Activated CD8-positive, alpha-beta memory T cell treated with anti-CD3 and anti-CD28 coated beads for 36 hours (primary cell): ENCODE data around the gene POGLUT2. TPM values are rescaled to one million over a fixed set of nuclear protein-coding genes. Genes with fewer than 3 reads are reported as not detected.
"Not testable (repeated sequence)": the region's sequence is repeated elsewhere in the genome, so short reads cannot be mapped to it uniquely, and the experiment has no call there.

ENCODE experiments used
- CTCF ChIA-PET: fragments of 350-600 bp; sonication (Branson Sonifier 250); formaldehyde crosslinking; loops from one replicate; lab custom pipeline; 2021; ENCODE audit warnings: antibody characterized with exemption; lab: Charles Lee
- POLR2A ChIA-PET: fragments of 350-600 bp; sonication (Branson Sonifier 250); formaldehyde crosslinking; loops from one replicate; lab custom pipeline; 2021; ENCODE audit warnings: antibody characterized with exemption; lab: Charles Lee
- total RNA-seq, 2 experiments: library from RNA; stranded (reverse); gene quantifications; one replicate each; pipeline ENCODE4 v1.2.3, GENCODE V29; 2021

POGLUT2 gene
- total RNA-seq, 2 experiments from 2014 or later, result 13.8 to 14.0 TPM

DNA sequence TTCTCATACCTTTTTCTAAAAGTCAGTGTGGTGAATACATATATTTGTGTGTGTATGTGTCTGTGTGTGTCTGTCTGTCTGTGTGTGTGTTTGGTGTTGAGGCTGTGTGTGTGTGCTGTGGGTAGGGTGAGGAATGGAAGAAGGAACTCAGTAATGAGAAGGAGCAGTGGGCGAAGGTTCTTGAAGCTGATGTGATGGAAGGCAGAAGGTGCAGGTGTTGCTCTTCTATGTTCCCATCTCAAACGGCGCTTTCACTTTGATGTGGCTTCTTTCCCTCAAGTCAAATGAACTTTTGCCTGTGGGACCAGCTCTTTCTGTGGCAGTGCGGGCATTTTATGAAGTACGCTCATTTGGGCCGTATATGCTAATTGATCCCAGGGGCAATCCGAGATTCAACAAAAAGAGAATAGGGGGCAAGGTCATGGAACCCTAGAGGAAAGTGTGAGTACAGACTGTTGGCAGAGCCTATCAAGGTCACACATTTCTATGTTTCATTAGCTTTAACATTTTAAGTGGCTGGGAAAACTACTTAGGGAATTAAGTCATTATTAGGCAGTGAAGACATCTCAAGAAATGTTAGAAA, 15.3 kb upstream of the POGLUT2 start:
- CTCF ChIA-PET, result interaction anchor here (1.0 to 2.4 kb wide), 2 partner anchors 14 to 78 kb away, joined by 3 to 6 read pairs; no protein-coding TSS in a partner anchor
- POLR2A ChIA-PET, result no interaction called here

DNA sequence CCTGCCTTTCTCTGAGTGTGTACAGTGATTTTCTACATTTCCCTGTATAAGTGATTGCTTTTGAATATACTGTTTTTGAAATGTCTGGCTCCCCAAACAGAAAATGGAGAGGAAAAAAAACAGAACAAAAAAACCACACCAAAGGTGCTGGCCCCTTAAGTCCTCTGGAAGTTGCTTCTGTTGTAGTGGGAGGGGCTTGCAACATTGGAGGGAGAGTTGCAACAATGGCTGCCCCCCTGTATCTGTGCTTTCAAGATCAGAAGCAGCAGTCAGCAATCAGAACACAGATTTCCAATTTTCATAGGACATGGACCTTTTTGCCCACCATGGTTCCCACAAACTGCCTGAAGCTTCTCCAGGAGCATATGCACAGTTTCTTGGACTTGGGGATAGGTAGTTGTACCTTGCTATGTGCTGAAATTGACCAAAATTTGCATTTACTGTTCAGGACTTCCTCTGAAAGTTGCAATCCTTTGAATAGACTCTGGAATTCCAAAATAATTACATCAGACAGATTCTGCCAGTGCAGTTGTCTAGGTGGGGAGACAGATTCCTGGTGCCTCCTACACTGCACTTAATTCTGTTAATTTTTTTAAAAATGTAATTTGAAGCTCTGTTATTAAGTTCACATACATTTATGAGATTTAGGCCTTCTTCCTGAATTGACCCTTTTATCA, 14.0 kb upstream of the POGLUT2 start:
- CTCF ChIA-PET, result interaction anchor here (2.4 kb wide), 1 partner anchor 12 kb away, joined by 6 read pairs; no protein-coding TSS in a partner anchor
- POLR2A ChIA-PET, result no interaction called here

DNA sequence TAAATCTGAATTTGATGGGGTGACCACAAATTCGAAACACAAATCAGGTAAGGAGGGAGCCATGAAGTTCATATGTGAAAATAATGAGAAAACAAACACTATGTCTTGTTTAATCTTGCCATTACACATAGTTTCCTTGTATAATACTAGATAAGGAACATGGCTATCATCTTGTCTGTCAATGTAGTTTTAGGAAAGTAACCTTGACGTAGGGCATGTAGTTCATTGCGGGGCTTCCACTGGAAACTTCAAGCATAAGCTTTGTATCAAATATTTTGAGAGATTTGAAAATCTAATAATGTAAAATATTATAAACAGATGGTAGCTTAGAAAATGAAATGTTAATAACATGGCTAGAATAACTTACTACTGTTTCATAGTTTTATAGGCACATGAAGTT, 8.9 kb upstream of the POGLUT2 start:
- CTCF ChIA-PET, result no interaction called here

DNA sequence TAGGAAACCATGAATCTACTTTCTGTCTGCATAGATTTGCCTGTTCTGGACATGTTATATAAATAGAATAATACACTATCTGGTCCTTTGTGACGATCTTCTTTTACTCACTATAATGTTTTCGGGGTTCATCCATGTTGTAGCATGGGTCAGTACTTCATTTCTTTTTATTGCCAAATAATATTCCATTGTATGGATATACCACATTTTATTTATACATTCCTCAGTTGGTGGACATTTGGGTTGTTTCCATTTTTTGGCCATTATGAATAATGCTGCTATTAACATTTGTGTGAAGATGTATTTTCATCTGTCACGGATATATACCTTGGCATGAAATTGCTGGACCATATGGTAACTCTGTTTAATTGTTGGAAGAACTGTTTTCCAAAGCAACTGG, 6.9 kb upstream of the POGLUT2 start:
- POLR2A ChIA-PET, result no interaction called here
- CTCF ChIA-PET, result no interaction called here

More for the DNA sequence above, 8.9 kb upstream of the POGLUT2 start:
- POLR2A ChIA-PET, result no interaction called here

DNA sequence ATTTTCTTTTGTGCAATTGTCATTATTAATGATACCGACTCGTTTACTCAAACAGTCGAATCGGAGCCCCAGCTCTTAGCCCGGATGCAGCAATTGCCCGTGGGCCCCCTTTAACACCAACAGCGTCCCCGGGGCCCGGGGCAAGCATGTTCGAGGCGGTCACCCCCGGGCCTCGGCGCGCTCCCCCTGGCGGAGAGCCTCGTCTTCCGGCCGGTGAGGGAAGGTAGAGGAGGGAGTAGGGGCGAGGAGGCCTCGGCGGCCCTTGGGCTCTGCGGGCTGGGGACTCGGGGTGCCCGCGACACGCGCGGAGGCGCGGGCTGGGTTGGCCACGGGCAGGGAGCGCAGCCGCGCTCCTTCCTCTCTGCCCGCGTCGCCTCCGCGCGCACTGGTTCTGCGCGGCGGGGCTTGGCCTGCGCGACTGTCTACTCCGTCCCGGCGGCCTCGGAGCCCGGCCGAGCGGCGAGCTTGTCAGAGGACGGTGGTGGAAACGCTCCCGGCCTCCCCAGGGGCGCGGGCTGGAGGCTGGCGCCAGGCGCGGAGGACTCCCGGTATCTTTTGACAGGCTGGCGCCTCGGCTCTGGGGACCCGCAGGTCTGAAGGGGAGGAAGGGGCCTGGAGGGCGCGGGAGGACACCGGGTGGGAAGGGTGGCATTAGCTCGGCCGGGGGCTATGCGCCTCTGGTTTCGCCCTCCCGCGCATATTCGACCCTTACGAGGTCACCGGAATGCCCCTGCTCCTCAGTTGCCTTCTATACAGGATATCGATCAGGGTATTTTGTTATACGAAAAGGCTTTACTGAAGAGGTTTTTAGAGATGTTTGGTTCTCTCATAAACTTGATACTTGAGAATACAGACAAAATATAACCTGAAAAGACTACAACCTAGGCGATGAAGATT, 1.6 kb upstream of the POGLUT2 start:
- POLR2A ChIA-PET, result interaction anchor here (0.6 to 2.2 kb wide), 5 partner anchors 20 to 203 kb away, joined by 3 to 22 read pairs (median 13); partner anchors contain the start of genes ERCC5, TEX30 and TPP2
- CTCF ChIA-PET, result interaction anchor here (0.7 to 2.0 kb wide), 11 partner anchors 14 to 230 kb away, joined by 3 to 11 read pairs (median 6); partner anchors contain the start of genes ERCC5 and TEX30

DNA sequence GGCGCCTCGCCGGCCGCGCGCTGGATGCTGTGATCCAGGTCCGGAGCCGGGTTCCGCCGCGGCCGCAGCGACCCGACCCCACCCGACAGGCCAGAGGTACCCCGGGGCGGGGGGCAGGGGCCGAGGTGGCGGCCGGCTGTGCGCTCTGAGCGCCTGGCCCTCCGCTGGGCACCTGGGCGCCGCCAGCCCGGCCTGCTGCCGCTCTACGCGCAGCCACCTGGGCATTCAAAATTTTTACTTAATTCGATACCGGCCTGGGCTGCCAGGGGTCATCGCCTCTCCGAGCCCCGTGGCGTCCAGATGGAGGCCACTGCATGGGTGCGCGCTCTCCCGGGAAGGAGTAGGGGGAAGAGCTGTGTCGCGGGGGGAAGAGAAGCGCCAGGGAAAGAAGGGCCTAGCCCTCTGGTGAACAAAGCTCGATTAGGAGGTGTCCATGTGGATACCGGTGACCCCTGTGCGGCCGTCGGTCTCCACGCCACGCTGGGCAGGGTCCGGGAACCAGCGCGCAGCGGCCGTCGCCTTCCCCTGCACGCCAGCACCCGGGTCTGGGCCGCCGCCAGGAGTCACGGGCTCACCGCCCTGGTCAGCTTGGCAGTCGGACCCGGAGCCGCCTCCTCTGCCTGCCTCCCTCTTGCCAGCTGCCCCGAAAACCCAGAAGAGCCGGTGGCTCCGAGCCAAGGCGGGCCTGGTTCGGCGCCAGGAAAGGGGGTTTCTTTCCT, 809 bp upstream of the POGLUT2 start:
- ChIA-PET CTCF (interaction anchor here (1.3 to 2.0 kb wide), 8 partner anchors 15 to 218 kb away, joined by 4 to 11 read pairs (median 9); partner anchors contain the start of genes ERCC5 and TEX30), POLR2A (interaction anchor here (0.6 to 2.2 kb wide), 6 partner anchors 20 to 202 kb away, joined by 3 to 22 read pairs (median 12); partner anchors contain the start of genes ERCC5, TEX30 and TPP2)

DNA sequence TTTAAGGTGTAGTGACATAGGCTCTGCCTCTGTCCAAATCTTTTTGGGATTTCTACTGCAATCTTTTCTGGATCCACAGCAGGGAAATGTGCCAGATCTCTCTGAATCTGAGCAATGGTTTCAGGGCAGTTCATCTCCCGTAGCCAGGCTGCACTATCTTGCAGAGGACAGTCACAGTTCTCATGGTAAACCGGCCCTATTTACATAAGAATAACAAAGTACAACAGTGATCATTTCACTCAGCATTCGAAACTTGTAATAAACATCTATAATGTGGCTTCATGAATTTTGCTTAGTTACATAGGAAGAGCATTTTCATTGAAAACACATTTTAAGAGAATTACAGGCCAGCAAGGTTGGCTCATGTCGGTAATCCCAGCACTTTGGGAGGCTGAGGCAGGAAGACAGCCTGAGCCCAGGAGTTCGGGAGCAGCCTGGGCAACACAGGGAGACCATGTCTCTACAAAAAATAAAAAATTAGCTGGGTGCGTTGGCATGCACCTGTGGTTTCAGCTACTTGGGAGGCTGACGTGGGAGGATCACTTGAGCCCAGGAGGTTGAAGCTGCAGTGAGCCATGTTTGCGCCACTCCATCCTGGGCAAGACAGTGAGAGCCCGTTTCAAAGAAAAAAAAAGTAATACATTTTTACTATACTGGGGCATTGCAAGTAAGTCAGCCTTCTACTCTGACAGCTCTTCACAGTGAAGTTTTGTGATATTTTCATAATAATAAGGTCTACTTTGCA, 5.0 kb downstream of the POGLUT2 start:
- CTCF ChIA-PET, result interaction anchor here (0.9 kb wide), 1 partner anchor 25 kb away, joined by 3 read pairs; no protein-coding TSS in a partner anchor

DNA sequence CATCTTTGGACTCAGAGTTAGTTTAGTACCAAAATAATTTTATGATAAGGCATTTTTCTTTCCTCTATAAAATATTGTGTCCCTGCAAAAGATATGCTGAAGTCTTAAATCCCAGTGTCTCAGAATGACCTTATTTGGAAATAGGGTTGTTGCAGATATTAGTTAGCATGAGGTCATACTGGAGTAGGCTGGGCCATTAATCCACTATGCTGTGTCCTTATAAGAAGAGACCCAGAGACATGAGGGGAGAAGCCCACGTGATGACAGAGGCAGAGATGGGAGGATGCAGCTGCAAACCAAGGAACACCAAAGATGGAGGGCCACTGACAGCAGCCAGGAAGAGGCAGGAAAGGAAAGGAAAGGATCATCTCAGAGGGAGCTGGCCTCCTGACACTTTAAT, 6.4 kb downstream of the POGLUT2 start:
- POLR2A ChIA-PET, result no interaction called here

More for the DNA sequence above, 5.0 kb downstream of the POGLUT2 start:
- POLR2A ChIA-PET, result no interaction called here

DNA sequence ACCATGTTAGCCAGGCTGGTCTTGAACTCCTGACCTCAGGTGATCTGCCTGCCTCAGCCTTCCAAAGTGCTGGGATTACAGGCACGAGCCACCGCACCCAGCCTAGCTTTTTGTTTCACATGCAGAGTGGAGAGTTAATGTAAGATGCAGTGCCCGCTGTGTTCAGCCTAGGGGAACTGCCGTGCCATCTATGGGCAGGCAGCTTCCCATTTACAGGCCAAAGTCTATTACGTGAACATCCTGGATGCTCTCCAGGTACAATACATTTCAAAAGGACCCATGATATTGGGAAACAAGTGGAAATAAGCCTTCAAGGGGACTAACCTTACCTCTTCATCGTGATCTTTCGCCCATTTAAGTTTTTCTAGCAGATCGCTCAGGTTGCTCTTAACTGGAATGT, 10.1 kb downstream of the POGLUT2 start:
- CTCF ChIA-PET, result no interaction called here

More for the DNA sequence above, 6.4 kb downstream of the POGLUT2 start:
- CTCF ChIA-PET, result no interaction called here

DNA sequence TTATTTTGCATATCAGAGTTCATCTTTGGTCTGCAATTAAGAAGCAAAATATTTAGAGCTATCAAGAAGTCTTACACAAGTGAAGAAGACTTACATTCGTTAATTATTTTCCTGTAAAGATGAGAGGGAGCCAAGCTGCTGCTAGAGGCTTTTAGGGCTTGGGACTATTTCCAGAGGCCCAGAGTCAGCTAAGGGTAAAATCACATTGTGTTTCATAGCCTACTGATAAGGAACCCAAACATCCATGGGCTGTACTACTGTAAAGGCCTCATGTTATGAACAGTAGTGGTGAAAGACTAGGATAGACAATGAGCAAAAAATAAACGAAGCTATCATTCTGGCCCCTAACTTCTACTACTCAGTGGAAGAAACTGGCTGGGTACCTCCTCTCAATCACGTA, 14.3 kb downstream of the POGLUT2 start:
- CTCF ChIA-PET, result interaction anchor here (2.0 to 2.4 kb wide), 2 partner anchors 11 to 16 kb away, joined by 5 to 10 read pairs; partner anchors contain the start of gene TEX30
- POLR2A ChIA-PET, result interaction anchor here (0.8 kb wide), 1 partner anchor 11 kb away, joined by 4 read pairs; the partner anchor contains the start of gene TEX30

More for the DNA sequence above, 10.1 kb downstream of the POGLUT2 start:
- POLR2A ChIA-PET, result no interaction called here

DNA sequence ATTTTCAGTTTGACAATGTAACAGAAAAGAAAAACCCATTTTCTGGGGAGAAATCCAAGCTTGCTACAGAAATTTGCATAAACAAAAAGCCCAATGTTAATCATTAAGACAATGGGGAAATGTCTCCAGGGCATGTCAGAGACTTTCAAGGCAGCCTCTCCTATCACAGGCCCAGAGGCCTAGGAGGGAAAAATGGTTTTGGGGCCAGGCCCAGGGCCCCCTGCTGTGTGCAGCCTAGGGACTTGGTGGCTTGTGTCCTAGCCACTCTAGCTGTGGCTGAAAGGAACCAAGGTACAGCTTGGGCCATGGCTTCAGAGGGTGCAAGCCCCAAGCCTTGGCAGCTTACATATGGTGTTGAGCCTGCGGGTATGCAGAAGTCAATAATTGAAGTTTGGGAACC, 17.2 kb downstream of the POGLUT2 start:
- CTCF ChIA-PET, result no interaction called here

DNA sequence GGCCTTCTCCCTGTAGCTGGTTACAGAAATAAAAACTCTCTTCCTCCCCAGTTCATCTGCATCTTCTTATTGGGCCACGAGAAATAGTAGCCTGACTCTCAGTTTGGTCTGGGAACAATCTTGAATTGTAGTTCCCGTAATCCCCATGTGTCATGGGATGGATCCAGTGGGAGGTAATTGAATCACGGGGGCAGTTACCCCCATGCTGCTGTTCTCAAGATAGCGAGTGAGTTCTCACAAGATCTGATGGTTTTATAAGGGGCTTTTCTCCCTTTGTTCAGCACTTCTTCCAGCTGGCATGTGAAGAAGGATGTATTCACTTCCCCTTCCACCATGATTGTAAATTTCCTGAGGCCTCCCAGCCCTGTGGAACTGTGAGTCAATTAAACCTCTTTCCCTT, 18.1 kb downstream of the POGLUT2 start:
- POLR2A ChIA-PET, CTCF ChIA-PET: not testable (repeated sequence)

More for the DNA sequence above, 17.2 kb downstream of the POGLUT2 start:
- POLR2A ChIA-PET, result no interaction called here

DNA sequence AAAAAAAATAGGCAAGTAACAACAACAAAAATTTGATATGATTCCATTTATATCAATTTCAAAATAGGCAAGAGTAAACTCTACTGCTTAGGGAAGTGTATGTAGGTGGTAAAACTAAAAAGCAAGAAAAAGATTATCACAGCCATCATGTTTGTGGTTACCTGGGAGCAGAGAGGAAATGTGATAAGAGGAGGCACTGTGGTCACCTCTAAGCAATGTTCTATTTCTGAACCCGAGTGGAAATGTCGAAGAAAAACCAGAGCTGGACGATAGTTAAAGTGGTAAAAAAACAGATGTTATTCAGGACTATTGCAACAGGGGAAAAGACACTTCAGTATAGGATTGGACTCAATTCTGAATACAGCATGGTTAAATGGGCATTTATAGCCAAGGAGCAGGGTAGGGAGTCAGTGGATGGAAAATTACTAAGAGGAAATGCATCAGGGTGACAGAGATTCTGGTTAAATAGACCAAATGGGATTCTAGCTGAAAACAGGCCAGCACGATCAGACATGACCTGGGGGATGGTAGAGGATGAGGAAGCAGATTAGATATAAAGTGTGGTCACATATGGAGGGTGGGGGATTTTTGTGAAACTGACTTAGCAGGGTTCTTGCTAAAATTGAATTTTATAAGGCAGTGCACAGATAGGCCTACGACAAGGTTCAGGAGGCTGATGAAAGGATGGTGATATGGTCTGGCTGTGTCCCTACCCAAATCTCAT, 19.2 kb downstream of the POGLUT2 start:
- ChIA-PET POLR2A (interaction anchor here (0.8 kb wide), 1 partner anchor 20 kb away, joined by 3 read pairs; no protein-coding TSS in a partner anchor), CTCF (no interaction called here)

DNA sequence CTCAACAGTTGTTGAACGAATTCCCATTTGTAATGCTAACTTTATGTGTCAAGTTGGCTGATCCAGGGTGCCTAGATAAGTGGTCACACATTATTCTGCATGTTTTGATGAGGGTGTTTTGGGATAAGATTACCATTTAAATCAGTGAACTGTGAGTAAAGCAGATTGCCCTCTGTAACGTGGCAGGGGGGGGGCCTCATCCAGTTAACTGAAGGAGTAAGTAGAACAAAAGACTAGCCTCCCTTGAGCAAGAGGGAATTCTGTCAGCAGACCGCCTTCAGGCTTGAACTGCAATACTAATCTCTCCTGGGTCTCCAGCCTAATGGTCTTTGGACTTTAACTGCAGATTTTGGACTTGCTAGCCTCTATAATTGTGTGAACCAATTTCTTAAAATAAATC, 21.0 kb downstream of the POGLUT2 start:
- ChIA-PET POLR2A (no interaction called here), CTCF (no interaction called here)

DNA sequence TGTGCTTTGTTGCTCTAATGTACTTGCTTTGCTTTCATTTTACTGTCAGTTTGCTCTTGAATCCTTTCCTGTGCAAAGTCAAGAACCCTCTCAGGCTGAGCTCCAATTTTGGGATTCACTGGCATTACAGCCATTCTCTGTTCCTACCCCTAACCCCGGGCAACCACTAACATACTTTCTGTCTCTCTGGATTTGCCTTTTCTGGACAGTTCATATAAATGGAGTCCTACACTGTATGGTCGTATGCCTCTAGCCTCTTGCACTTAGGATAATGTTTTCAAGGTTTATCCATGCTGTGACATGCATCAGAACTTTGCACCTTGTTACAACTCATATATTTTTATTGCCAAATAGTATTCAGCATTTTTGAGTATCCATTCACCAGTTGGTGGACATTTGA, 22.5 kb downstream of the POGLUT2 start:
- POLR2A ChIA-PET, result no interaction called here
- CTCF ChIA-PET, result no interaction called here

DNA sequence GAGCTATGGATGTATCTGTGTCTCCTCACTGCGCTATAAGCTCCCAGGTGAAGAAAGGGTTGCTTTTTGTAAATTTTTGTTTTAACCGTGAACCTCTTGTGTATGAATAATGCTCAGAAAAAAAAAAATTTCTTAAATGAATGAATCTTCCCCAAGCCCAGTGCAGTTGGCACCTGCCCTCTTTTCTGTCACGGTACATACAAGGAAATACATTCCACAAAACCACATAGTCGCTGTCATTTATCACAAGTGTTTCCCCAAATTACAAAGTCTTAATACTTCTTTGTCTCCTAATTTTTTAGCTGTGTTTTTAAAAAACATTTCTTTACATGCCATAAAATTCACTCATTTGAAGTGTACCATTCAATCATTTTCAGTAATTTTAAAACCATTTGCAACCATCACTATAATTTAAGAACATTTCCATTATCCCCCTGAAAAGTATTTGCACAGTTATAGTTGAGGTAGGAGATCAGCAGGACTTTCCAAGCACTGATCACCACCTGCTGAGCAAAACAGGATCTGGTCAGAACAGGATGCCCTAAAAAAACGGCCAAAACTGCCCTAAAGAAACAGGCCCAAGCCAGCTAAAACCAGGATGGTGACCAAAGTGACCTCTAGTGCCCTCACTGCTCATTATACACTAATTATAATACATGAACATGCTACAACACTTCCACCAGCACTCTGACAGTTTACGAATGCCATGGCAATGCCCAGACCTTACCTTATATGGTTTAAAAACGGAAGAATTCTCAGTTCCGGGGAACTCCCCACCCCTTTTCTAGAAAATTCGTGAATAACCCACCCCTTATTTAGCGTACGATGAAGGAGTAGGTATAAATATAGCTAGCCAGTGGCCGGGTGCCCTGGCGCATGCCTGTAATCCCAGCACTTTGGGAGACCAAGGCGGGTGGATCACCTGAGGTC, 23.9 kb downstream of the POGLUT2 start:
- CTCF ChIA-PET, result interaction anchor here (1.5 kb wide), 1 partner anchor 25 kb away, joined by 11 read pairs; no protein-coding TSS in a partner anchor
- POLR2A ChIA-PET, result interaction anchor here (2.0 kb wide), 1 partner anchor 25 kb away, joined by 22 read pairs; no protein-coding TSS in a partner anchor
